HG03066 (cell line): ENCODE results near the gene ZNF331.

Source experiments
- ATAC-seq: cut with Tn5 transposase; IDR thresholded peaks from one replicate; pipeline ENCODE4 v1.9.1; 2021; ENCODE audit warnings: low read depth; ENCODE audit not compliant: unreplicated experiment

The ZNF331 gene

DNA sequence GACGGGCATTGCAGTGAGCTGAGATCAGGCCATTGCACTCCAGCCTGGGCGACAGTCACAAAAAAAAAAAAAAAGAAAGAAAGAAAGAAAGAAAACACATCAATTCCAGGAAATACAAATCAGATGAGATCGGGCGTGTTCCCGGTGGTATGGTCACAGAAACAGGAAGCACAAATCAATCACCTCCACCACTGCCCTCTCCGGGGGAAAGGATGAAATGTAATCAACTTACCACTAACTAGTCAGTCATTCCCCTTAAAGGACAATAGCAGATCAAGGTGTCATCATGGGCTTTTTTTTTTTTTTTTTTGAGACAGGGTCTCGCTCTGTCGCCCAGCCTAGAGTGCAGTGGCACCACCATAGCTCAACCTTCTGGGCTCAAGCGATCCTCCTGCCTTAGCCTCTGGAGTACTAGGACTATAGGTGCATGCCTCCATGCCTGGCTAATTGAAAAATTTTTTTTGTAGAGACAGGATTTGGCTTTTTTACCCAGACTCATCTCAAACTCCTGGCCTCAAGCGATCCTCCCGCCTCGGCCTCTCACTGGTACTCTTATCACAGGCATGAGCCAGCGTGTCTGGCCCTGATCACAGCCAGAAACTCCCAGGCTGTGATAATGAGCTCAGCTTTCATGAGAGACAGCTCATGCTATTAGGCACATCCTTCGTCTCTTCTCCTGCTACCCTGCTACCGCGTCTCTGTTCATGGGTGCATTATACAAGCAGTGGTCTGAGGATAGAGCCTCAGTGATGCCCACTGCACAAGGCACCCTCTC lies 87.0 kb downstream of the ZNF331 start:
- ATAC-seq: no peak

DNA sequence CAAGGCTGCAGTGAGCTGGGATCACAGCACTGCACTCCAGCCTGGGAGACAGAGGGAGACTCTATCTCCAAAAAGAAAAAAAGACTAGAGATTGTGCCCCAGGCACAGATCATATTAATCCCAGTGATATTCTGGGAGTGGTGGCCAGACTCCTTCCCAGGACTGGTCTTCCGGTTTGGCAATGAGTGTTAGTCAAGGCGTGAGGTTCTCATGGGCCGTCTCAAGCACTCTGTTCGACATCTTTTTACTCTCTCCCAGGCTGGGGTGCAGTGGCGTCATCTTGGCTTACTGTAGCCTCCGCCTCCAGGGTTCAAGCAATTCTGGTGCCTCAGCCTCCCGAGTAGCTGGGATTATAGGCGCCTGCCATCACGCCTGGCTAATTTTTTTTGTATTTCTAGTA lies 88.5 kb downstream of the ZNF331 start:
- no peak for ATAC-seq

- ATAC-seq: no peak
Measured at GRCh38 chr19:53626976-53627375, 89.0 kb downstream of the ZNF331 start.
